ENCODE measurements around the gene ITGAX. TPM values are rescaled to one million over a fixed set of nuclear protein-coding genes. Genes with fewer than 3 reads are reported as not detected.

Gene ITGAX
- total and polyA plus RNA-seq, 2 of the 8 experiments (the other 6 are each of a cell fraction or from before 2014, with no cell fraction given): 0.30 TPM; not detected in 1

GRCh38 chr16:31417916-31418315, 62.9 kb downstream of the ITGAX start:
- no peak overlapping the region for H2BK120ac ChIP-seq (replicated peaks; ENCODE audit: low read depth, low read length)
- CTCF ChIA-PET (ENCODE audit: partially characterized antibody): no interaction called here
- H3K4me2 ChIP-seq (ENCODE audit: insufficient read depth in 1 of 2, low read depth in 2 of 2, low read length in 2 of 2): no peak overlapping the region
- FAIRE-seq: no peak
- no peak overlapping the region for H4K8ac ChIP-seq (ENCODE audit: extremely low read depth, insufficient read depth, low read length)
- H3K27ac ChIP-seq (ENCODE audit: low read depth, low read length): no peak overlapping the region
- no peak overlapping the region for H2BK20ac ChIP-seq (ENCODE audit: low read length)
- H3K14ac ChIP-seq (ENCODE audit: insufficient read length): no peak overlapping the region
- H2BK5ac ChIP-seq (ENCODE audit: low read depth, low read length): no peak overlapping the region
- H3K23ac ChIP-seq (ENCODE audit: insufficient read length): no peak overlapping the region
- H3K18ac ChIP-seq (ENCODE audit: extremely low read depth, low read length): no peak overlapping the region
- H3K4me1 ChIP-seq (replicated peaks in 1 of 4; ENCODE audit: control insufficient read depth in 3 of 4, insufficient read depth in 4 of 4, low read length in 3 of 4): no peaks in the 10 kb centered on the region
- no peaks in the 10 kb centered on the region for H3K9me3 ChIP-seq (ENCODE audit: insufficient read depth in 2 of 2, low read depth in 1 of 2, low read length in 1 of 2)
- no peak overlapping the region for H3K4ac ChIP-seq (replicated peaks; ENCODE audit: insufficient read length, low read depth, low read length)
- H2AFZ ChIP-seq (ENCODE audit: low read length): no peak overlapping the region
- H3K79me1 ChIP-seq (ENCODE audit: low read depth, low read length): no peaks in the 10 kb centered on the region
- TF ChIP-seq POU5F1 (IDR thresholded peaks at IDR 0.05; ENCODE audit: low read depth, low read length) (no peak), CBX8 (IDR thresholded peaks at IDR 0.05; ENCODE audit: borderline replicate concordance, low read depth, low read length) (no peak), RXRA (IDR thresholded peaks at IDR 0.05; ENCODE audit: insufficient read depth, low read depth, low read length) (no peak), SIRT6 (IDR thresholded peaks at IDR 0.05; ENCODE audit: low read length) (no peak), POLR2A (IDR thresholded peaks at IDR 0.05; ENCODE audit: control extremely low read depth in 1 of 2, low read depth in 2 of 2, low read length in 2 of 2) (no peak), CHD1 (IDR thresholded peaks at IDR 0.05; ENCODE audit: low read depth, low read length) (no peak), TAF1 (IDR thresholded peaks at IDR 0.05; ENCODE audit: low read depth, low read length) (no peak), KDM1A (IDR thresholded peaks at IDR 0.05; ENCODE audit: borderline replicate concordance, low read length) (no peak), HDAC2 (IDR thresholded peaks at IDR 0.05; ENCODE audit: borderline replicate concordance in 1 of 2, low read depth in 2 of 2, low read length in 2 of 2) (no peak), BRCA1 (IDR thresholded peaks at IDR 0.05; ENCODE audit: low read depth, low read length) (no peak), TBP (IDR thresholded peaks at IDR 0.05; ENCODE audit: low read depth, low read length) (no peak), RFX5 (IDR thresholded peaks at IDR 0.05; ENCODE audit: borderline replicate concordance, low read depth, low read length) (no peak), EGR1 (IDR thresholded peaks at IDR 0.05; ENCODE audit: borderline replicate concordance, low read depth, low read length) (no peak), SP2 (IDR thresholded peaks at IDR 0.05; ENCODE audit: low read length) (no peak)
- no peak overlapping the region for H4K5ac ChIP-seq (ENCODE audit: insufficient read length, low read depth, low read length)
- DNase-seq (ENCODE audit: low read depth in 1 of 2, low spot score in 2 of 2): no peak
- 85% methylated on average over 5 of the region's 5 CpGs; no CpG with 5 or more reads in 1 of the 2 experiments for WGBS, 2 experiments (ENCODE audit: extremely low coverage in 1 of 2, insufficient coverage in 1 of 2, insufficient read length in 1 of 2, insufficient replicate concordance in 2 of 2, low coverage in 1 of 2, low lambda C conversion rate in 2 of 2, missing lambda C conversion rate in 1 of 2)
- H4K91ac ChIP-seq (replicated peaks; ENCODE audit: insufficient read length, low read length): no peak overlapping the region
- H3K9ac ChIP-seq (replicated peaks in 1 of 4; ENCODE audit: extremely low read depth in 1 of 4, low read depth in 3 of 4, low read length in 3 of 4): no peak overlapping the region
- no peak overlapping the region for H2AK5ac ChIP-seq (ENCODE audit: low read depth, low read length)
- H4K20me1 ChIP-seq (replicated peaks in 1 of 2; ENCODE audit: control insufficient read depth in 1 of 2, insufficient read depth in 2 of 2, low read length in 2 of 2): no peaks in the 10 kb centered on the region
- no peak overlapping the region for H2BK12ac ChIP-seq (ENCODE audit: low read depth, low read length)
- POLR2A ChIA-PET (ENCODE audit: partially characterized antibody): no interaction called here
- H3K27me3 ChIP-seq (replicated peaks in 1 of 4; ENCODE audit: control insufficient read depth in 3 of 4, extremely low read depth in 1 of 4, insufficient read depth in 3 of 4, low read length in 3 of 4): no peaks in the 10 kb centered on the region; a peak in 2 of 7 replicates
- no peak overlapping the region for H3K4me3 ChIP-seq (ENCODE audit: extremely low read depth in 1 of 4, insufficient read depth in 2 of 4, low read depth in 3 of 4, low read length in 4 of 4)
- H3K36me3 ChIP-seq (ENCODE audit: control insufficient read depth in 2 of 4, insufficient read depth in 4 of 4, low read length in 3 of 4): no peaks in the 10 kb centered on the region
- no peak overlapping the region for H3K56ac ChIP-seq (replicated peaks; ENCODE audit: insufficient read length, low read depth, low read length)
- H2BK15ac ChIP-seq (ENCODE audit: low read length): no peak overlapping the region
- H3K79me2 ChIP-seq (ENCODE audit: control insufficient read depth in 1 of 2, insufficient read depth in 2 of 2, low read length in 2 of 2): no peaks in the 10 kb centered on the region
- H3K23me2 ChIP-seq (ENCODE audit: low read depth, low read length): peaks cover 2% of the 10 kb centered on the region; the same call in 1 of the 2 replicates

Data from H1 (cell line).